ENCODE results near the gene BCKDHB.

BCKDHB gene

DNA sequence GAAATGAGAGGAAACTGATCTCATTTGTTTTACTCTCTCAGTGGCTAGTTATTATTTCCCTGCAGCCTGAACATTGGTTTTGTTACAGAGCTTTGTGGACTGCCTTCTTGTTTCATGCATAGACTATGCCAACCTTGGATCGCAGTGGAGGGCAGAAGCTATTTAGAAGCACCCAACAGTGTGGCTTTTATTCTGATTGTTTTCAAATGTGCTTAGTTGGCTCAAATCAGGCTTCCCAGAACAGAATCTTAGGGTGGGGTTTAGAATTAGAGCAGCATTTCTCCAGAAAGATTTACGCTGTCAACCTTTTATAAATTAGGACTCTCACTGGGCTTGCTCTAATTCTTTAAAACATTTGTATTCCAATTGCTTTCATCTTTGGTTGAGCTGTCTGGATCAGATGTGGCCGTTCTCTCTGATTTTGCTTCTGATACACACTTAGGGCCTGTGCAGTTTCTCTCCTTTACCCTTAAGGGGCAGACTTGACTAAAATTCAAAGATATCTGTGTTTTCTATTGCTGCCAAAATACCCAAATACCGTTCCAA lies 210.3 kb downstream of the BCKDHB start:
- Mint-ChIP-seq H3K4me3 (no peak overlapping the region), H3K9me3 (peaks cover 21% of the 10 kb centered on the region), H3K27me3 (ENCODE audit: low read depth) (no peaks in the 10 kb centered on the region), H3K4me1 (peaks cover 23% of the 10 kb centered on the region), H3K27ac (peak overlapping the region; percentile 67 to 84 (median 74)), H3K36me3 (ENCODE audit: low read depth) (peaks cover 14% of the 10 kb centered on the region)
- peak in 2 of 3 experiments; percentile 11 to 20 for TF ChIP-seq CTCF (IDR thresholded peaks at IDR 0.05; ENCODE audit: unreplicated experiment in 3 of 3)

- Mint-ChIP-seq H3K4me3 (no peak overlapping the region), H3K36me3 (ENCODE audit: low read depth) (no peaks in the 10 kb centered on the region), H3K27me3 (ENCODE audit: low read depth) (no peaks in the 10 kb centered on the region), H3K27ac (no peak overlapping the region), H3K9me3 (no peaks in the 10 kb centered on the region), H3K4me1 (peaks cover 23% of the 10 kb centered on the region)
- no peak for TF ChIP-seq CTCF (IDR thresholded peaks at IDR 0.05; ENCODE audit: unreplicated experiment in 3 of 3)
Measured at GRCh38 chr6:80319196-80319595, 212.7 kb downstream of the BCKDHB start.

- no peaks in the 10 kb centered on the region for H3K36me3 Mint-ChIP-seq (ENCODE audit: low read depth)
- no peaks in the 10 kb centered on the region for H3K9me3 Mint-ChIP-seq
- H3K4me1 Mint-ChIP-seq: peaks cover 18% of the 10 kb centered on the region
- no peak for TF ChIP-seq CTCF (IDR thresholded peaks at IDR 0.05; ENCODE audit: unreplicated experiment in 3 of 3)
- H3K27ac Mint-ChIP-seq: no peak overlapping the region
- no peak overlapping the region for H3K4me3 Mint-ChIP-seq
- H3K27me3 Mint-ChIP-seq (ENCODE audit: low read depth): no peaks in the 10 kb centered on the region
Measured at GRCh38 chr6:80321011-80321410, 214.5 kb downstream of the BCKDHB start.

DNA sequence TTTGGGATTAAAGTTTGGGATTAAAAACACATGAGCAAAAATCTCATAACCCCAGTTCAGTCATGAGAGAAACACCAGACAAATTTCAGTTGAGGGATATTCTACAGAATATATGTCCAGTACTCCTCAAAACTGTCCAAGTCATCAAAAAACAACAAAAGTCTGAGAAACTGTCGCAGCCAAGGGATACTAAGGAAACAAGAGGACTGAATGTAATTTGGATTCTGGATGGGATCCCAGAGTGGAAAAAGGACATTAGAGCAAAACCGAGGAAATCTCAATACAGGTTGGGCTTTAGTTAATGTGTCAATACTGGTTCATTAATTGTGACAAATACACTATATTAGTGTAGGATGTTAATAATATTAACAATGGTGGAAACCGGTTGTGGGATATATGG lies 219.3 kb downstream of the BCKDHB start:
- no peak for TF ChIP-seq CTCF (IDR thresholded peaks at IDR 0.05; ENCODE audit: unreplicated experiment in 3 of 3)
- H3K27me3 Mint-ChIP-seq (ENCODE audit: low read depth): no peaks in the 10 kb centered on the region
- H3K36me3 Mint-ChIP-seq (ENCODE audit: low read depth): no peaks in the 10 kb centered on the region
- peak overlapping the region in 2 of 3 experiments; percentile 24 to 31 for H3K27ac Mint-ChIP-seq
- peaks cover 23% of the 10 kb centered on the region for H3K4me1 Mint-ChIP-seq
- H3K4me3 Mint-ChIP-seq: no peak overlapping the region
- H3K9me3 Mint-ChIP-seq: no peaks in the 10 kb centered on the region

- Mint-ChIP-seq H3K9me3 (no peaks in the 10 kb centered on the region), H3K27ac (peak overlapping the region in 1 of 3 experiments; percentile 28), H3K4me1 (peaks cover 39% of the 10 kb centered on the region), H3K4me3 (no peak overlapping the region), H3K36me3 (ENCODE audit: low read depth) (no peaks in the 10 kb centered on the region), H3K27me3 (ENCODE audit: low read depth) (no peaks in the 10 kb centered on the region)
- TF ChIP-seq CTCF (IDR thresholded peaks at IDR 0.05; ENCODE audit: unreplicated experiment in 3 of 3): no peak
Measured at GRCh38 chr6:80328652-80329051, 222.2 kb downstream of the BCKDHB start.

GRCh38 chr6:80329496-80329895 lies 223.0 kb downstream of the BCKDHB start:
- Mint-ChIP-seq H3K27ac (peak overlapping the region in 1 of 3 experiments; percentile 1), H3K4me1 (peaks cover 39% of the 10 kb centered on the region), H3K36me3 (ENCODE audit: low read depth) (no peaks in the 10 kb centered on the region), H3K27me3 (ENCODE audit: low read depth) (no peaks in the 10 kb centered on the region), H3K9me3 (no peaks in the 10 kb centered on the region), H3K4me3 (no peak overlapping the region)
- no peak for TF ChIP-seq CTCF (IDR thresholded peaks at IDR 0.05; ENCODE audit: unreplicated experiment in 3 of 3)
